ENCODE measurements around the gene PECR. TPM values are rescaled to one million over a fixed set of nuclear protein-coding genes. Genes with fewer than 3 reads are reported as not detected.

The PECR gene
- total and polyA plus RNA-seq, 2 of the 13 experiments (the other 11 are each of a cell fraction or from before 2014, with no cell fraction given) = 151 to 153 TPM

- TF ChIP-seq ZBED4 (CRISPR knock-in tag; IDR thresholded peaks at IDR 0.05; ENCODE audit: borderline replicate concordance) (no peak), ZFP91 (CRISPR knock-in tag; IDR thresholded peaks at IDR 0.05; ENCODE audit: borderline replicate concordance) (0 out of 2 replicates have a peak, but pooled peaks have one; percentile 20), ZBTB2 (CRISPR knock-in tag; IDR thresholded peaks at IDR 0.05; ENCODE audit: low read depth) (no peak), HOXA9 (CRISPR knock-in tag; IDR thresholded peaks at IDR 0.05; ENCODE audit: borderline replicate concordance) (no peak), HMGXB3 (CRISPR knock-in tag; IDR thresholded peaks at IDR 0.05; ENCODE audit: borderline replicate concordance) (0 out of 2 replicates have a peak, but pooled peaks have one; percentile 12), ZBTB43 (CRISPR knock-in tag; conservative IDR thresholded peaks at IDR 0.05) (no peak), ZNF446 (CRISPR knock-in tag; IDR thresholded peaks at IDR 0.05) (no peak), ZEB1 (IDR thresholded peaks at IDR 0.05; ENCODE audit: insufficient replicate concordance, low read depth) (peak; percentile 22), ZFP90 (CRISPR knock-in tag; IDR thresholded peaks at IDR 0.05; ENCODE audit: borderline replicate concordance) (no peak; the same call in 1 of the 2 replicates)
These were observed 25.7 kb upstream of the PECR start (continued) for GRCh38 chr2:216107320-216107719.
